Measurements from ENCODE around the gene CAB39L. TPM values are rescaled to one million over a fixed set of nuclear protein-coding genes. Genes with fewer than 3 reads are reported as not detected.

The CAB39L gene
- total RNA-seq, 2 experiments from 2014 or later: 9.6 to 28.6 TPM

DNA sequence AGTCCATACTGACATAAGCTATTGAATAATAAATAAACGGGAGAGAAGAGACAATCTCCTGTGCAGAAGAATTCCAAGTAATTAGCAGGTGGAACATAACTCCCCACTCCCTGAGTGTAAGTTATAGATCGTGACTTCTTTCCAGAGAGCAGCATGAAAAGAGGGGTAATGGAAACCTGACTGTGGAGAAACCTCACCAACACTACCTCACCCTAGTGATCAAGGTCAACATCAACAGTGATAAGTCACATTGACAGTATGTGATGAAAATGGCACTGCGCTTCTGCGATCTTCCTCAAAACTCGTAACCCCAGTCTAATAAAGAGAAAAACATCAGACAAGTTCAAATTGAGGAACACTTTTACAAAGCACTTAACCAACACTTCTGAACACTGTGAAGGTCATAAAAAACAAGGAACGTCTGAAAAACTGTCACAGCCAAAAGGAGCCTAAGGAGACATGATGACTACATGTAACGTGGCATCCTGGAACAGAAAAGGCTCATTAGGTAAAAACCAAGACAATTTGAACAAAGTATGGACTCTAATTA, 19.8 kb downstream of the CAB39L start:
- Histone ChIP-seq H2AFZ (ENCODE audit: low read length) (no peak overlapping the region), H3K79me2 (ENCODE audit: insufficient read depth, low read depth, low read length) (no peaks in the 10 kb centered on the region), H3K4me1 (ENCODE audit: insufficient read depth, low read length, poor library complexity, severe bottlenecking) (peaks cover 27% of the 10 kb centered on the region), H3K4me2 (ENCODE audit: low read length) (no peak overlapping the region), H3K27ac (ENCODE audit: low read depth, low read length, poor library complexity, severe bottlenecking) (no peak overlapping the region), H3K9me3 (ENCODE audit: low read length) (no peaks in the 10 kb centered on the region), H3K4me3 (ENCODE audit: low read depth, low read length, poor library complexity, severe bottlenecking) (no peak overlapping the region), H3K36me3 (ENCODE audit: insufficient read depth, low read length) (no peaks in the 10 kb centered on the region), H3K9me2 (ENCODE audit: insufficient read depth, low read length) (no peaks in the 10 kb centered on the region), H4K20me1 (ENCODE audit: insufficient read depth, low read length) (no peaks in the 10 kb centered on the region)
- ChIA-PET CTCF (ENCODE audit: unreplicated experiment) (no interaction called here), POLR2A (interaction anchor here (0.6 kb wide), 1 partner anchor 167 kb away, joined by 3 read pairs; no protein-coding TSS in a partner anchor)
- no TSS peak for BruUV-seq (replicated peaks)
- intact Hi-C loops (cut with micrococcal nuclease; ENCODE audit: unreplicated experiment): no loop called here
- TF ChIP-seq EZH2phosphoT487 (IDR thresholded peaks at IDR 0.05; ENCODE audit: borderline replicate concordance, low read depth, low read length): no peak
- TF ChIP-seq, protein P1, sequence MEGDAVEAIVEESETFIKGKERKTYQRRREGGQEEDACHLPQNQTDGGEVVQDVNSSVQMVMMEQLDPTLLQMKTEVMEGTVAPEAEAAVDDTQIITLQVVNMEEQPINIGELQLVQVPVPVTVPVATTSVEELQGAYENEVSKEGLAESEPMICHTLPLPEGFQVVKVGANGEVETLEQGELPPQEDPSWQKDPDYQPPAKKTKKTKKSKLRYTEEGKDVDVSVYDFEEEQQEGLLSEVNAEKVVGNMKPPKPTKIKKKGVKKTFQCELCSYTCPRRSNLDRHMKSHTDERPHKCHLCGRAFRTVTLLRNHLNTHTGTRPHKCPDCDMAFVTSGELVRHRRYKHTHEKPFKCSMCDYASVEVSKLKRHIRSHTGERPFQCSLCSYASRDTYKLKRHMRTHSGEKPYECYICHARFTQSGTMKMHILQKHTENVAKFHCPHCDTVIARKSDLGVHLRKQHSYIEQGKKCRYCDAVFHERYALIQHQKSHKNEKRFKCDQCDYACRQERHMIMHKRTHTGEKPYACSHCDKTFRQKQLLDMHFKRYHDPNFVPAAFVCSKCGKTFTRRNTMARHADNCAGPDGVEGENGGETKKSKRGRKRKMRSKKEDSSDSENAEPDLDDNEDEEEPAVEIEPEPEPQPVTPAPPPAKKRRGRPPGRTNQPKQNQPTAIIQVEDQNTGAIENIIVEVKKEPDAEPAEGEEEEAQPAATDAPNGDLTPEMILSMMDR (conservative IDR thresholded peaks at IDR 0.05; ENCODE audit: low read length): no peak
- DNase-seq (ENCODE audit: low spot score): no peak

GRCh38 chr13:49421391-49421790, 22.5 kb downstream of the CAB39L start:
- H3K27ac ChIP-seq (ENCODE audit: low read depth, low read length, poor library complexity, severe bottlenecking): no peak overlapping the region
- intact Hi-C loops (cut with micrococcal nuclease; ENCODE audit: unreplicated experiment): loop anchor here (1.0 kb wide), 3 partner anchors 120 to 427 kb away; no protein-coding TSS in a partner anchor
- peaks cover 54% of the 10 kb centered on the region for H3K4me1 ChIP-seq (ENCODE audit: insufficient read depth, low read length, poor library complexity, severe bottlenecking)
- no peaks in the 10 kb centered on the region for H4K20me1 ChIP-seq (ENCODE audit: insufficient read depth, low read length)
- POLR2A ChIA-PET: interaction anchor here (0.6 kb wide), 1 partner anchor 186 kb away, joined by 4 read pairs; no protein-coding TSS in a partner anchor
- H3K9me3 ChIP-seq (ENCODE audit: low read length): no peaks in the 10 kb centered on the region
- CTCF ChIA-PET (ENCODE audit: unreplicated experiment): no interaction called here
- no peaks in the 10 kb centered on the region for H3K36me3 ChIP-seq (ENCODE audit: insufficient read depth, low read length)
- peak overlapping the region; percentile 62; the same call in 1 of the 2 replicates for H2AFZ ChIP-seq (ENCODE audit: low read length)
- H3K4me3 ChIP-seq (ENCODE audit: low read depth, low read length, poor library complexity, severe bottlenecking): no peak overlapping the region
- H3K9me2 ChIP-seq (ENCODE audit: insufficient read depth, low read length): no peaks in the 10 kb centered on the region
- DNase-seq (ENCODE audit: low spot score): peak; percentile 83
- BruUV-seq (replicated peaks): no TSS peak
- no peaks in the 10 kb centered on the region for H3K79me2 ChIP-seq (ENCODE audit: insufficient read depth, low read depth, low read length)
- TF ChIP-seq EZH2phosphoT487 (IDR thresholded peaks at IDR 0.05; ENCODE audit: borderline replicate concordance, low read depth, low read length): no peak
- TF ChIP-seq, protein P1 (conservative IDR thresholded peaks at IDR 0.05; ENCODE audit: low read length): peak; percentile 80
- H3K4me2 ChIP-seq (ENCODE audit: low read length): peak overlapping the region; percentile 9; the same call in 1 of the 2 replicates

GRCh38 chr13:49419276-49419675, 24.6 kb downstream of the CAB39L start:
- no peaks in the 10 kb centered on the region for H3K9me3 ChIP-seq (ENCODE audit: low read length)
- POLR2A ChIA-PET: interaction anchor here (0.7 to 2.7 kb wide), 17 partner anchors 8 to 210 kb away, joined by 3 to 13 read pairs (median 4); partner anchors contain the start of gene CAB39L
- TF ChIP-seq, protein P1 (conservative IDR thresholded peaks at IDR 0.05; ENCODE audit: low read length): no peak
- H3K4me1 ChIP-seq (ENCODE audit: insufficient read depth, low read length, poor library complexity, severe bottlenecking): peaks cover 62% of the 10 kb centered on the region
- H3K4me2 ChIP-seq (ENCODE audit: low read length): peak overlapping the region; percentile 57
- no peaks in the 10 kb centered on the region for H3K9me2 ChIP-seq (ENCODE audit: insufficient read depth, low read length)
- BruUV-seq (replicated peaks): no TSS peak
- no peak overlapping the region for H3K4me3 ChIP-seq (ENCODE audit: low read depth, low read length, poor library complexity, severe bottlenecking)
- DNase-seq (ENCODE audit: low spot score): no peak
- peak overlapping the region; percentile 86; the same call in 1 of the 2 replicates for H2AFZ ChIP-seq (ENCODE audit: low read length)
- intact Hi-C loops (cut with micrococcal nuclease; ENCODE audit: unreplicated experiment): loop anchor here (5.0 kb wide), 1 partner anchor 47 kb away; no protein-coding TSS in a partner anchor
- peak overlapping the region; percentile 59 for H3K27ac ChIP-seq (ENCODE audit: low read depth, low read length, poor library complexity, severe bottlenecking)
- H4K20me1 ChIP-seq (ENCODE audit: insufficient read depth, low read length): no peaks in the 10 kb centered on the region
- no peaks in the 10 kb centered on the region for H3K79me2 ChIP-seq (ENCODE audit: insufficient read depth, low read depth, low read length)
- CTCF ChIA-PET (ENCODE audit: unreplicated experiment): interaction anchor here (0.6 kb wide), 1 partner anchor 77 kb away, joined by 3 read pairs; no protein-coding TSS in a partner anchor
- H3K36me3 ChIP-seq (ENCODE audit: insufficient read depth, low read length): no peaks in the 10 kb centered on the region
